ENCODE results near the gene MTX1.
"Not testable (repeated sequence)": the region's sequence is repeated elsewhere in the genome, so short reads cannot be mapped to it uniquely, and the experiment has no call there.

GRCh38 chr1:155189926-155190325 is 18.6 kb upstream of the MTX1 start:
- TF ChIP-seq SMC3 (IDR thresholded peaks at IDR 0.05; ENCODE audit: low read depth, low read length); CTCF (conservative IDR thresholded peaks at IDR 0.05; ENCODE audit: low read depth, low read length); NFE2L2 (IDR thresholded peaks at IDR 0.05; ENCODE audit: low read depth, low read length): not testable (repeated sequence)
